IMR-90 (cell line): ENCODE results near the gene USO1.

Experiments used
- CHD1 ChIP-seq: IDR thresholded peaks from 2 replicates; pipeline ENCODE4 v1.6.1; 2012; ENCODE audit warnings: low read depth, low read length, improper control_type of control experiment
- FOS ChIP-seq: fragments of 150-350 bp; IDR thresholded peaks from 2 replicates; pipeline ENCODE4 v1.6.1; 2016; ENCODE audit warnings: low read depth, low read length
- MAZ ChIP-seq: IDR thresholded peaks from 2 replicates; pipeline ENCODE4 v1.6.1; 2012; ENCODE audit warnings: low read depth, mild to moderate bottlenecking, low read length, improper control_type of control experiment, moderate library complexity, borderline replicate concordance
- MXI1 ChIP-seq: IDR thresholded peaks from 2 replicates; pipeline ENCODE4 v1.6.1; 2012; ENCODE audit warnings: low read depth, mild to moderate bottlenecking, low read length, moderate library complexity, borderline replicate concordance
- NFE2L2 ChIP-seq: fragments of 150-350 bp; IDR thresholded peaks from 2 replicates; pipeline ENCODE4 v1.6.1; 2016; ENCODE audit warnings: low read depth, mild to moderate bottlenecking, low read length
- POLR2A ChIP-seq: IDR thresholded peaks from 2 replicates; pipeline ENCODE4 v1.6.1; 2012; ENCODE audit warnings: mild to moderate bottlenecking, low read depth, low read length
- RCOR1 ChIP-seq: IDR thresholded peaks from 2 replicates; pipeline ENCODE4 v1.6.1; 2012; ENCODE audit warnings: mild to moderate bottlenecking, low read length, improper control_type of control experiment; ENCODE audit not compliant: insufficient replicate concordance
- RFX5 ChIP-seq: IDR thresholded peaks from 2 replicates; pipeline ENCODE4 v1.8.0; 2012; ENCODE audit warnings: low read depth, mild to moderate bottlenecking, low read length, moderate library complexity
- TF ChIP-seq, protein P1 (sequence below): conservative IDR thresholded peaks from 2 replicates; pipeline ENCODE4 v1.5.1; 2012; ENCODE audit warnings: mild to moderate bottlenecking, low read depth, low read length, improper control_type of control experiment
- TF ChIP-seq, protein P2 (sequence below): fragments of 150-350 bp; IDR thresholded peaks from 2 replicates; pipeline ENCODE4 v1.6.1; 2017; ENCODE audit warnings: mild to moderate bottlenecking, antibody characterized with exemption, low read length, low read depth

GRCh38 chr4:75745721-75746199 lies 21.4 kb downstream of the USO1 start:
- TF ChIP-seq, protein P1, sequence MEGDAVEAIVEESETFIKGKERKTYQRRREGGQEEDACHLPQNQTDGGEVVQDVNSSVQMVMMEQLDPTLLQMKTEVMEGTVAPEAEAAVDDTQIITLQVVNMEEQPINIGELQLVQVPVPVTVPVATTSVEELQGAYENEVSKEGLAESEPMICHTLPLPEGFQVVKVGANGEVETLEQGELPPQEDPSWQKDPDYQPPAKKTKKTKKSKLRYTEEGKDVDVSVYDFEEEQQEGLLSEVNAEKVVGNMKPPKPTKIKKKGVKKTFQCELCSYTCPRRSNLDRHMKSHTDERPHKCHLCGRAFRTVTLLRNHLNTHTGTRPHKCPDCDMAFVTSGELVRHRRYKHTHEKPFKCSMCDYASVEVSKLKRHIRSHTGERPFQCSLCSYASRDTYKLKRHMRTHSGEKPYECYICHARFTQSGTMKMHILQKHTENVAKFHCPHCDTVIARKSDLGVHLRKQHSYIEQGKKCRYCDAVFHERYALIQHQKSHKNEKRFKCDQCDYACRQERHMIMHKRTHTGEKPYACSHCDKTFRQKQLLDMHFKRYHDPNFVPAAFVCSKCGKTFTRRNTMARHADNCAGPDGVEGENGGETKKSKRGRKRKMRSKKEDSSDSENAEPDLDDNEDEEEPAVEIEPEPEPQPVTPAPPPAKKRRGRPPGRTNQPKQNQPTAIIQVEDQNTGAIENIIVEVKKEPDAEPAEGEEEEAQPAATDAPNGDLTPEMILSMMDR: no peak
- TF ChIP-seq, protein P2, sequence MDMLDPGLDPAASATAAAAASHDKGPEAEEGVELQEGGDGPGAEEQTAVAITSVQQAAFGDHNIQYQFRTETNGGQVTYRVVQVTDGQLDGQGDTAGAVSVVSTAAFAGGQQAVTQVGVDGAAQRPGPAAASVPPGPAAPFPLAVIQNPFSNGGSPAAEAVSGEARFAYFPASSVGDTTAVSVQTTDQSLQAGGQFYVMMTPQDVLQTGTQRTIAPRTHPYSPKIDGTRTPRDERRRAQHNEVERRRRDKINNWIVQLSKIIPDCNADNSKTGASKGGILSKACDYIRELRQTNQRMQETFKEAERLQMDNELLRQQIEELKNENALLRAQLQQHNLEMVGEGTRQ: no peak
- TF ChIP-seq RCOR1: no peak
- TF ChIP-seq MXI1: no peak
- TF ChIP-seq FOS: no peak
- no peak for TF ChIP-seq MAZ
- no peak for TF ChIP-seq POLR2A
- TF ChIP-seq NFE2L2: no peak
- no peak for TF ChIP-seq CHD1
- no peak for TF ChIP-seq RFX5
